ENCODE results near the gene MAD1L1. TPM values are rescaled to one million over a fixed set of nuclear protein-coding genes. Genes with fewer than 3 reads are reported as not detected.

The MAD1L1 gene
- total and polyA plus RNA-seq, 10 donors, result 47.3 to 118 (median 68.2) TPM

- no peak overlapping the region for H3K4me3 ChIP-seq
- no peak for DNase-seq
- no peak for TF ChIP-seq POLR2A (IDR thresholded peaks at IDR 0.05)
- TF ChIP-seq CTCF (IDR thresholded peaks at IDR 0.05 in 8 of 11, conservative IDR thresholded peaks at IDR 0.05 in 3 of 11), result no peak
- no peak for TF ChIP-seq POLR2AphosphoS5 (IDR thresholded peaks at IDR 0.05)
- no peaks in the 10 kb centered on the region for H3K27me3 ChIP-seq (replicated peaks in 1 of 7)
- peaks cover 0 to 10% (median 3%) of the 10 kb centered on the region in 6 donors for H3K4me1 ChIP-seq
- 88 to 100% (median 97%) methylated on average over 6 to 8 of the region's 8 CpGs for WGBS, 5 donors
- peaks cover 3 to 100% (median 81%) of the 10 kb centered on the region in 6 donors for H3K36me3 ChIP-seq
- H3K27ac ChIP-seq, result no peak overlapping the region
- intact Hi-C loops (cut with DNase I; ENCODE audit: low total_unique reads), result no loop called here
- H3K9me3 ChIP-seq, result no peaks in the 10 kb centered on the region
These were observed 13.1 kb downstream of the MAD1L1 start for GRCh38 chr7:2219606-2220005.

- no peaks in the 10 kb centered on the region for H3K27me3 ChIP-seq (replicated peaks in 1 of 7)
- no peaks in the 10 kb centered on the region for H3K9me3 ChIP-seq
- no peak overlapping the region for H3K4me3 ChIP-seq
- no peak for DNase-seq
- TF ChIP-seq POLR2A (IDR thresholded peaks at IDR 0.05), result no peak
- TF ChIP-seq CTCF (IDR thresholded peaks at IDR 0.05 in 8 of 11, conservative IDR thresholded peaks at IDR 0.05 in 3 of 11), result no peak
- no peak for TF ChIP-seq POLR2AphosphoS5 (IDR thresholded peaks at IDR 0.05)
- H3K36me3 ChIP-seq, result peaks cover 3 to 100% (median 86%) of the 10 kb centered on the region in 6 donors
- no peak overlapping the region for H3K27ac ChIP-seq
- WGBS, 5 donors, result 87 to 97% (median 93%) methylated on average over 14 to 15 of the region's 15 CpGs
- intact Hi-C loops (cut with DNase I; ENCODE audit: low total_unique reads), result no loop called here
- H3K4me1 ChIP-seq, result peaks cover 0 to 5% (median 2%) of the 10 kb centered on the region in 6 donors
These were observed 13.6 kb downstream of the MAD1L1 start for GRCh38 chr7:2219136-2219535.

- DNase-seq, result no peak
- TF ChIP-seq POLR2A (IDR thresholded peaks at IDR 0.05), result no peak
- no peak for TF ChIP-seq POLR2AphosphoS5 (IDR thresholded peaks at IDR 0.05)
- no peak for TF ChIP-seq CTCF (IDR thresholded peaks at IDR 0.05 in 8 of 11, conservative IDR thresholded peaks at IDR 0.05 in 3 of 11)
- H3K27me3 ChIP-seq (replicated peaks in 1 of 7), result no peaks in the 10 kb centered on the region
- no peaks in the 10 kb centered on the region for H3K9me3 ChIP-seq
- no peak overlapping the region for H3K4me3 ChIP-seq
- 90 to 95% (median 94%) methylated on average over 9 of the region's 9 CpGs for WGBS, 5 donors
- intact Hi-C loops (cut with DNase I; ENCODE audit: low total_unique reads), result no loop called here
- no peak overlapping the region for H3K27ac ChIP-seq
- peaks cover 3 to 100% (median 88%) of the 10 kb centered on the region in 6 donors for H3K36me3 ChIP-seq
- H3K4me1 ChIP-seq, result no peaks in the 10 kb centered on the region
These were observed 14.3 kb downstream of the MAD1L1 start for GRCh38 chr7:2218444-2218785.

GRCh38 chr7:2217716-2218443, 14.9 kb downstream of the MAD1L1 start:
- Histone ChIP-seq H3K4me1 (no peaks in the 10 kb centered on the region), H3K27me3 (replicated peaks in 1 of 7) (no peaks in the 10 kb centered on the region), H3K4me3 (no peak overlapping the region), H3K9me3 (no peaks in the 10 kb centered on the region), H3K36me3 (peaks cover 3 to 100% (median 88%) of the 10 kb centered on the region in 6 donors), H3K27ac (no peak overlapping the region)
- WGBS, 5 donors, result 89 to 94% (median 92%) methylated on average over 17 to 19 of the region's 19 CpGs
- TF ChIP-seq CTCF (IDR thresholded peaks at IDR 0.05 in 8 of 11, conservative IDR thresholded peaks at IDR 0.05 in 3 of 11) (no peak), POLR2A (IDR thresholded peaks at IDR 0.05) (no peak), POLR2AphosphoS5 (IDR thresholded peaks at IDR 0.05) (no peak)
- DNase-seq, result no peak
- intact Hi-C loops (cut with DNase I; ENCODE audit: low total_unique reads), result no loop called here
